ENCODE results near the gene TCF7L2.

TCF7L2 gene

GRCh38 chr10:113171662-113172061 lies 221.6 kb downstream of the TCF7L2 start:
- Histone ChIP-seq H3K9me2 (replicated peaks; ENCODE audit: insufficient read depth, low read length) (no peaks in the 10 kb centered on the region), H3K27me3 (ENCODE audit: low read length) (no peaks in the 10 kb centered on the region), H3F3A (ENCODE audit: insufficient read depth) (no peaks in the 10 kb centered on the region), H3K36me3 (ENCODE audit: low read length) (no peaks in the 10 kb centered on the region), H4K20me1 (ENCODE audit: low read depth, low read length) (no peaks in the 10 kb centered on the region), H2AFZ (ENCODE audit: low read depth, low read length, severe bottlenecking) (no peak overlapping the region), H3K79me2 (ENCODE audit: insufficient read depth, low read length) (no peaks in the 10 kb centered on the region), H3K4me3 (ENCODE audit: insufficient read depth, low read length, poor library complexity, severe bottlenecking) (no peak overlapping the region), H3K4me2 (ENCODE audit: low read depth, low read length, poor library complexity, severe bottlenecking) (no peak overlapping the region), H3K27ac (ENCODE audit: low read depth, low read length) (no peak overlapping the region), H3K9me3 (ENCODE audit: insufficient read depth, low read length) (no peaks in the 10 kb centered on the region), H3K9ac (ENCODE audit: low read length) (no peak overlapping the region)
- no peak for TF ChIP-seq EZH2phosphoT487 (conservative IDR thresholded peaks at IDR 0.05; ENCODE audit: low read length)
- TF ChIP-seq, protein P1, sequence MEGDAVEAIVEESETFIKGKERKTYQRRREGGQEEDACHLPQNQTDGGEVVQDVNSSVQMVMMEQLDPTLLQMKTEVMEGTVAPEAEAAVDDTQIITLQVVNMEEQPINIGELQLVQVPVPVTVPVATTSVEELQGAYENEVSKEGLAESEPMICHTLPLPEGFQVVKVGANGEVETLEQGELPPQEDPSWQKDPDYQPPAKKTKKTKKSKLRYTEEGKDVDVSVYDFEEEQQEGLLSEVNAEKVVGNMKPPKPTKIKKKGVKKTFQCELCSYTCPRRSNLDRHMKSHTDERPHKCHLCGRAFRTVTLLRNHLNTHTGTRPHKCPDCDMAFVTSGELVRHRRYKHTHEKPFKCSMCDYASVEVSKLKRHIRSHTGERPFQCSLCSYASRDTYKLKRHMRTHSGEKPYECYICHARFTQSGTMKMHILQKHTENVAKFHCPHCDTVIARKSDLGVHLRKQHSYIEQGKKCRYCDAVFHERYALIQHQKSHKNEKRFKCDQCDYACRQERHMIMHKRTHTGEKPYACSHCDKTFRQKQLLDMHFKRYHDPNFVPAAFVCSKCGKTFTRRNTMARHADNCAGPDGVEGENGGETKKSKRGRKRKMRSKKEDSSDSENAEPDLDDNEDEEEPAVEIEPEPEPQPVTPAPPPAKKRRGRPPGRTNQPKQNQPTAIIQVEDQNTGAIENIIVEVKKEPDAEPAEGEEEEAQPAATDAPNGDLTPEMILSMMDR (IDR thresholded peaks at IDR 0.05; ENCODE audit: insufficient read depth, low read length, poor library complexity, severe bottlenecking): no peak

DNA sequence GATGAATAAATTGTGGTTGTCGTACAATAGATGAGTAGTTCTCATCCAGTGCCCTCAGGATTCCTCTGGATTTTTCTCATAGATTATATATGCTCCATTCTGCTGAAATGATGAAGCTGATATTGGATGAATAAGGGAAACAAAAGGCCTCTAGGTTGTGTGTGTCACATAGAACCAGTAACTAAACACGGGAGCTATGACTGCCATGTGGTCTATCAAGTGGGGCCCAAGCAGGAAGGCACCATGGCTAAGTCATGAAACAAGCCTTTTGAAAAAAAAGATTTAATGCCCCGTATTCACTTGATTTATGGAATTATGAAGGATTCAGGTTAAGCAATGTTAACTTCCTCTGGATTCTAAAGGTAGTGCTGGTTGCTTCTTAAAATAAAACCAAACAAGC lies 225.1 kb downstream of the TCF7L2 start:
- Histone ChIP-seq H2AFZ (ENCODE audit: low read depth, low read length, severe bottlenecking) (no peak overlapping the region), H3K79me2 (ENCODE audit: insufficient read depth, low read length) (no peaks in the 10 kb centered on the region), H3K9me3 (ENCODE audit: insufficient read depth, low read length) (no peaks in the 10 kb centered on the region), H3F3A (ENCODE audit: insufficient read depth) (no peaks in the 10 kb centered on the region), H3K27me3 (ENCODE audit: low read length) (no peaks in the 10 kb centered on the region), H3K9ac (ENCODE audit: low read length) (no peak overlapping the region), H3K9me2 (replicated peaks; ENCODE audit: insufficient read depth, low read length) (no peaks in the 10 kb centered on the region), H3K27ac (ENCODE audit: low read depth, low read length) (no peak overlapping the region), H4K20me1 (ENCODE audit: low read depth, low read length) (no peaks in the 10 kb centered on the region), H3K4me2 (ENCODE audit: low read depth, low read length, poor library complexity, severe bottlenecking) (no peak overlapping the region), H3K36me3 (ENCODE audit: low read length) (no peaks in the 10 kb centered on the region), H3K4me3 (ENCODE audit: insufficient read depth, low read length, poor library complexity, severe bottlenecking) (no peak overlapping the region)
- no peak for TF ChIP-seq EZH2phosphoT487 (conservative IDR thresholded peaks at IDR 0.05; ENCODE audit: low read length)
- TF ChIP-seq, protein P1 (IDR thresholded peaks at IDR 0.05; ENCODE audit: insufficient read depth, low read length, poor library complexity, severe bottlenecking): no peak

- H3K36me3 ChIP-seq (ENCODE audit: low read length): no peaks in the 10 kb centered on the region
- H3K79me2 ChIP-seq (ENCODE audit: insufficient read depth, low read length): no peaks in the 10 kb centered on the region
- H3K9me3 ChIP-seq (ENCODE audit: insufficient read depth, low read length): no peaks in the 10 kb centered on the region
- no peaks in the 10 kb centered on the region for H3K27me3 ChIP-seq (ENCODE audit: low read length)
- H3K4me2 ChIP-seq (ENCODE audit: low read depth, low read length, poor library complexity, severe bottlenecking): no peak overlapping the region
- no peak overlapping the region for H3K4me3 ChIP-seq (ENCODE audit: insufficient read depth, low read length, poor library complexity, severe bottlenecking)
- no peak overlapping the region for H2AFZ ChIP-seq (ENCODE audit: low read depth, low read length, severe bottlenecking)
- H3K9ac ChIP-seq (ENCODE audit: low read length): no peak overlapping the region
- no peaks in the 10 kb centered on the region for H3K9me2 ChIP-seq (replicated peaks; ENCODE audit: insufficient read depth, low read length)
- no peak for TF ChIP-seq EZH2phosphoT487 (conservative IDR thresholded peaks at IDR 0.05; ENCODE audit: low read length)
- TF ChIP-seq, protein P1 (IDR thresholded peaks at IDR 0.05; ENCODE audit: insufficient read depth, low read length, poor library complexity, severe bottlenecking): no peak
- no peaks in the 10 kb centered on the region for H4K20me1 ChIP-seq (ENCODE audit: low read depth, low read length)
- H3K27ac ChIP-seq (ENCODE audit: low read depth, low read length): no peak overlapping the region
- H3F3A ChIP-seq (ENCODE audit: insufficient read depth): no peaks in the 10 kb centered on the region
Observed at GRCh38 chr10:113175756-113176651, 226.0 kb downstream of the TCF7L2 start.

Data from SU-DHL-6 (cell line).